SU-DHL-6 (cell line): ENCODE measurements around the gene ATP2B2.

ENCODE experiments used
- H2AFZ ChIP-seq: fragments of 200-600 bp; sonication (generic); 2 replicates; pipeline ENCODE4 v1.6.1; 2014; ENCODE audit warnings: low read depth, mild to moderate bottlenecking, moderate library complexity, mixed read lengths, antibody characterized with exemption, low read length; ENCODE audit not compliant: severe bottlenecking
- H3F3A ChIP-seq: fragments of 200-600 bp; shearing (Covaris generic); 2 replicates; pipeline ENCODE4 v1.6.0; 2016; ENCODE audit warnings: antibody characterized with exemption, mild to moderate bottlenecking; ENCODE audit not compliant: insufficient read depth
- H3K27ac ChIP-seq: fragments of 200-600 bp; sonication (generic); 2 replicates; pipeline ENCODE4 v1.5.1; 2016; ENCODE audit warnings: low read depth, mild to moderate bottlenecking, low read length, moderate library complexity, mixed read lengths
- H3K27me3 ChIP-seq: fragments of 200-600 bp; sonication (generic), shearing (Covaris generic); 2 replicates; pipeline ENCODE4 v1.6.0; 2014; ENCODE audit warnings: mild to moderate bottlenecking, low read length
- H3K36me3 ChIP-seq: fragments of 200-600 bp; sonication (generic); 2 replicates; pipeline ENCODE4 v1.6.1; 2014; ENCODE audit warnings: mild to moderate bottlenecking, low read length, mixed read lengths
- H3K4me2 ChIP-seq: fragments of 300-600, 200-600 bp; shearing (Covaris generic), sonication (generic); 2 replicates; pipeline ENCODE4 v1.6.0; 2014; ENCODE audit warnings: low read length, low read depth, mild to moderate bottlenecking; ENCODE audit not compliant: poor library complexity, severe bottlenecking
- H3K4me3 ChIP-seq: fragments of 200-600 bp; sonication (generic); 2 replicates; pipeline ENCODE4 v1.5.1; 2014; ENCODE audit warnings: antibody characterized with exemption, low read length, mild to moderate bottlenecking, mixed read lengths; ENCODE audit not compliant: insufficient read depth, poor library complexity, severe bottlenecking
- H3K79me2 ChIP-seq: fragments of 200-600 bp; sonication (generic); 2 replicates; pipeline ENCODE4 v1.6.1; 2014; ENCODE audit warnings: mild to moderate bottlenecking, low read length, moderate library complexity; ENCODE audit not compliant: insufficient read depth
- H3K9ac ChIP-seq: fragments of 200-600 bp; sonication (generic); 2 replicates; pipeline ENCODE4 v1.7.0; 2014; ENCODE audit warnings: mild to moderate bottlenecking, low read length
- H3K9me2 ChIP-seq: fragments of 200-600 bp; sonication (generic); replicated peaks from 2 replicates; pipeline ENCODE4 v1.6.1; 2014; ENCODE audit warnings: low read length; ENCODE audit not compliant: insufficient read depth
- H3K9me3 ChIP-seq: fragments of 200-600 bp; sonication (generic); 2 replicates; pipeline ENCODE4 v1.6.1; 2014; ENCODE audit warnings: low read length, mixed read lengths; ENCODE audit not compliant: insufficient read depth
- H4K20me1 ChIP-seq: fragments of 200-600 bp; sonication (generic); 2 replicates; pipeline ENCODE4 v1.6.1; 2014; ENCODE audit warnings: low read depth, mild to moderate bottlenecking, antibody characterized with exemption, low read length, moderate library complexity, mixed read lengths
- EZH2phosphoT487 ChIP-seq: fragments of 200-600 bp; sonication (generic), shearing (Covaris generic); conservative IDR thresholded peaks from 2 replicates; pipeline ENCODE4 v1.6.1; 2018; ENCODE audit warnings: mild to moderate bottlenecking, antibody characterized with exemption, low read length, moderate library complexity, mixed read lengths
- TF ChIP-seq, protein P1 (sequence below): fragments of 200-600 bp; sonication (generic); IDR thresholded peaks from one replicate; pipeline ENCODE4 v1.5.1; 2017; ENCODE audit warnings: antibody characterized with exemption, mild to moderate bottlenecking, low read length, moderate library complexity; ENCODE audit not compliant: insufficient read depth, poor library complexity, severe bottlenecking

Gene ATP2B2

DNA sequence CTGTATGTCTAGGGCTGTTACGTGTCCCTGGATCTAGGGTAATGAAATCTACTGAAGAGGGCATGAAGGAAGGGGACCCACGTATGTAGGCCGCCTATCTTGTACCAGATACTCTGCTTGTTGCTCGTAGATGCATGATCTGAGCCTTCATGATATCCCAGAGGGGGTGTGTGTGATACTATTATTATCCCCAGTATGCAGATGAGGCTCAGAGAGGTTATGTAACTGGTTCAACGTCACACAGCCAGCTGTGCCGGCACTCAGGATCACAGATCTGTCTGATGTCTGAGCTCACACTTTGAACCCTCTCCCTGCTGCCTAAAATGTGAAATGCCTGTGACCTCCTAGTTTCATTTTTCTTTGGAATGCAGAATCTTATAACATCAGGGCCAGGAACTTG lies 148.3 kb downstream of the ATP2B2 start:
- Histone ChIP-seq H3K4me3 (no peak overlapping the region), H3K27ac (no peak overlapping the region), H3F3A (no peaks in the 10 kb centered on the region), H3K36me3 (no peaks in the 10 kb centered on the region), H3K79me2 (no peaks in the 10 kb centered on the region), H2AFZ (no peak overlapping the region), H3K4me2 (no peak overlapping the region), H3K27me3 (no peaks in the 10 kb centered on the region), H3K9ac (no peak overlapping the region), H3K9me2 (no peaks in the 10 kb centered on the region), H4K20me1 (no peaks in the 10 kb centered on the region), H3K9me3 (no peaks in the 10 kb centered on the region)
- TF ChIP-seq EZH2phosphoT487, result no peak
- TF ChIP-seq, protein P1, sequence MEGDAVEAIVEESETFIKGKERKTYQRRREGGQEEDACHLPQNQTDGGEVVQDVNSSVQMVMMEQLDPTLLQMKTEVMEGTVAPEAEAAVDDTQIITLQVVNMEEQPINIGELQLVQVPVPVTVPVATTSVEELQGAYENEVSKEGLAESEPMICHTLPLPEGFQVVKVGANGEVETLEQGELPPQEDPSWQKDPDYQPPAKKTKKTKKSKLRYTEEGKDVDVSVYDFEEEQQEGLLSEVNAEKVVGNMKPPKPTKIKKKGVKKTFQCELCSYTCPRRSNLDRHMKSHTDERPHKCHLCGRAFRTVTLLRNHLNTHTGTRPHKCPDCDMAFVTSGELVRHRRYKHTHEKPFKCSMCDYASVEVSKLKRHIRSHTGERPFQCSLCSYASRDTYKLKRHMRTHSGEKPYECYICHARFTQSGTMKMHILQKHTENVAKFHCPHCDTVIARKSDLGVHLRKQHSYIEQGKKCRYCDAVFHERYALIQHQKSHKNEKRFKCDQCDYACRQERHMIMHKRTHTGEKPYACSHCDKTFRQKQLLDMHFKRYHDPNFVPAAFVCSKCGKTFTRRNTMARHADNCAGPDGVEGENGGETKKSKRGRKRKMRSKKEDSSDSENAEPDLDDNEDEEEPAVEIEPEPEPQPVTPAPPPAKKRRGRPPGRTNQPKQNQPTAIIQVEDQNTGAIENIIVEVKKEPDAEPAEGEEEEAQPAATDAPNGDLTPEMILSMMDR, result no peak

DNA sequence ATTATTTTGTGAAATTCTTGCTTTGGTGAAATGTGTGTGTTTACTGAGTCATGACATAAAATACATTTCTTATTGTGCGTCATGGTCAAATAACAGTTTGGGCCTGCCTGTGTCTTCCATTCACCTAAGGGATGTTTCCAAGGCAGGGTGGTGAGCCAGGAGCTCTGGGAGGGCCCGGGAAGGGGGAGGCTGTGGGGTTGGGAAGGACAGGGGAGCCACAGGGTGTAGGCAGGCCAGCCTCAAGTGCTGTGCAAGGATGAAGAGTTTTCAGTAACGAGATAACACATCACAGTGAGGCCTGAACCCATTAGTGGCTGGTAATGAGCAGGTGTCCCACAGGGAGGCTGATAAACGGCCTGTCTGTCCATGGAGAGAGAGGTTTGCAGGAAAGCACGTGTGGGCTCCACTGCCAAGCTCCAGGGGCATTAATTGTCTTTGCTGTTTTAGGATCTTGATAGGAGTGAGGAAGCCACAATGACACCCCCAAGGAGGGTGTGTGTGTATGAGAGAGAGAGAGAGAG lies 148.9 kb downstream of the ATP2B2 start:
- no peak overlapping the region for H3K9ac ChIP-seq
- no peaks in the 10 kb centered on the region for H3K9me2 ChIP-seq
- no peaks in the 10 kb centered on the region for H3F3A ChIP-seq

DNA sequence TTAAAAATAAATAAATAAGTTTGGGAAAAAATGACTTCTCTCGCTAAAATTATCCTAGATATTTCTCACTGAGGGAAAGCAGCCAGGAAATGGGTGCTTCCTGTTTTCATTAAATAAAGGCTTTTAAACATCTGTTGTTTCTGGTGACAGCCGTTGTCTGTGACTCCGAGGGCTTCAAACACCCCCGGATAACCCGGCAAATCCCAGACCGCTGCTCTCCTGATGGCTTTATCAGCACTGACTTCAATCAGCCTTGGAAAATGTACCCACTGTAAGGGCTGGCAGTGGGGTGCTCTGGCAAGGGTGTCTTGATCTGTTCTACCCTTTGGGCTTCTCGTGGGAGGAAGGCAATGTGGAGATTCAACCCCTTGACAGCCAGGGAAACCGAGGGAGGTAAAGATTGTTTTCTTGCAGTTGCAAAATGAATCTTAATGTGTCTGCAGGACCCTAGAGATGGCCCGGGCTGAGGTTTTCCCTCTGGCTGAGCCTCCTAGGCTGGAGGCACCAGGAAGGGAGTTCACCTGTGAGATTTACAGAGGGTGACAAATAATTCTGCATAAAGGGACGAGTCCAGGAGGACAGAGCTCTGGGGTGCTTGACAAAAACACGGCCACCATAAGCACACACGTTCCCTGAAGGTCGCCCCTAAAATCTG lies 150.9 kb downstream of the ATP2B2 start:
- no peak overlapping the region for H3K9ac ChIP-seq
- no peak overlapping the region for H2AFZ ChIP-seq
- H3K4me3 ChIP-seq, result no peak overlapping the region
- no peak overlapping the region for H3K27ac ChIP-seq
- no peaks in the 10 kb centered on the region for H3K9me3 ChIP-seq
- H3K4me2 ChIP-seq, result no peak overlapping the region
- H3K79me2 ChIP-seq, result no peaks in the 10 kb centered on the region
- no peaks in the 10 kb centered on the region for H3F3A ChIP-seq
- no peaks in the 10 kb centered on the region for H3K36me3 ChIP-seq
- H3K9me2 ChIP-seq, result no peaks in the 10 kb centered on the region
- no peaks in the 10 kb centered on the region for H4K20me1 ChIP-seq
- H3K27me3 ChIP-seq, result no peaks in the 10 kb centered on the region
- TF ChIP-seq, protein P1, result no peak
- TF ChIP-seq EZH2phosphoT487, result no peak

More for the DNA sequence above, 148.9 kb downstream of the ATP2B2 start:
- H3K27ac ChIP-seq, result no peak overlapping the region
- no peaks in the 10 kb centered on the region for H3K79me2 ChIP-seq
- H2AFZ ChIP-seq, result no peak overlapping the region
- no peaks in the 10 kb centered on the region for H3K36me3 ChIP-seq
- no peak overlapping the region for H3K4me2 ChIP-seq
- no peak overlapping the region for H3K4me3 ChIP-seq
- H3K9me3 ChIP-seq, result no peaks in the 10 kb centered on the region
- H4K20me1 ChIP-seq, result no peaks in the 10 kb centered on the region
- no peaks in the 10 kb centered on the region for H3K27me3 ChIP-seq
- no peak for TF ChIP-seq EZH2phosphoT487

DNA sequence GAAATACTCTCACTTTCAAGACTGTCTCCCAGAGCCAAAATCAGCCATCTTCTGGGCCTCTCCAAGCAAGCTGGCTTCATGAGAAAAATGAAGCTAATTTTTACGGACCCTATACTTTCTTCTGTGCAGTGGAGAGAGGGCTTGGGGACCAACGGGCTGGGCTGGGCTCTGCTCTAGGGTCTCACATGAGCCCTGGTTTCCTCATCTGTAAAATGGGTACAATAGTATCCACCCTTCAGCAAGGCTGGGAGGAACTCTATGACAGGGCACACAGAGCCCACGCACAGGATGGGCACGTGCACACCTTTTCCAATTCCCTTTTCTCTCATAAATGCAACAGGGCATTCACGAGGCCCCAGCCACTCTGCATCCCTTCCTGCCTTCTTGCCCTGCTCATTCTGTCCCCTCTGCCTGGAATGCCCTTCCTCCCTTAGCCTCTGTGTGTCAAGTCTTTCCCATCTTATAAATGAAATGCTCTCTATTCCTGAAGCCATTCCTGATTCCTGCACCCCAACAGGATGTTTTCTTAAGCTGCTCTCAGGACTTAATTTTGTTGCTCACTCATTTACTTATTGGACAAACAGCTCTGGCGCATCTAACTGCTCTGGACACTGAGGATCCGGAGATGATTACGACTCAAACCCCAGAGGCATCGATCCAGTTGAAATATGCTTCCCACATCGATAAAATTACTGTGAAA lies 151.6 kb downstream of the ATP2B2 start:
- no peak overlapping the region for H2AFZ ChIP-seq

More for the DNA sequence above, 151.6 kb downstream of the ATP2B2 start:
- no peaks in the 10 kb centered on the region for H3K27me3 ChIP-seq
- H3K79me2 ChIP-seq, result no peaks in the 10 kb centered on the region
- TF ChIP-seq, protein P1, result no peak
- TF ChIP-seq EZH2phosphoT487, result no peak
- H4K20me1 ChIP-seq, result no peaks in the 10 kb centered on the region
- H3K4me3 ChIP-seq, result no peak overlapping the region
- no peaks in the 10 kb centered on the region for H3K9me3 ChIP-seq
- H3K4me2 ChIP-seq, result no peak overlapping the region
- H3K27ac ChIP-seq, result no peak overlapping the region
- no peak overlapping the region for H3K9ac ChIP-seq
- no peaks in the 10 kb centered on the region for H3K36me3 ChIP-seq
- H3K9me2 ChIP-seq, result no peaks in the 10 kb centered on the region
- no peaks in the 10 kb centered on the region for H3F3A ChIP-seq
